WTC11 (cell line): Measurements from ENCODE around the gene PRKAG2.

Source experiments
- ATF1 ChIP-seq: sonication (generic); formaldehyde crosslinking; IDR thresholded peaks from 2 replicates; pipeline ENCODE4 v1.8.1; 2023; ENCODE audit warnings: mild to moderate bottlenecking, moderate library complexity, missing genetic modification reagents
- GABPB1 ChIP-seq: sonication (generic); formaldehyde crosslinking; IDR thresholded peaks from 2 replicates; pipeline ENCODE4 v1.8.1; 2023; ENCODE audit warnings: mild to moderate bottlenecking, missing genetic modification reagents
- IRF2 ChIP-seq: sonication (generic); formaldehyde crosslinking; IDR thresholded peaks from 2 replicates; pipeline ENCODE4 v1.8.0; 2022; ENCODE audit warnings: low read depth, missing genetic modification reagents, borderline replicate concordance
- NR2C2 ChIP-seq: sonication (generic); formaldehyde crosslinking; IDR thresholded peaks from 2 replicates; pipeline ENCODE4 v1.8.0; 2022; ENCODE audit warnings: mild to moderate bottlenecking, missing genetic modification reagents
- NR3C1 ChIP-seq: sonication (generic); formaldehyde crosslinking; conservative IDR thresholded peaks from 2 replicates; pipeline ENCODE4 v1.8.1; 2023; ENCODE audit warnings: low read depth, mild to moderate bottlenecking, missing genetic modification reagents
- SP1 ChIP-seq: sonication (generic); formaldehyde crosslinking; conservative IDR thresholded peaks from 2 replicates; pipeline ENCODE4 v1.8.1; 2022; ENCODE audit warnings: missing genetic modification reagents
- TP53 ChIP-seq: sonication (generic); formaldehyde crosslinking; IDR thresholded peaks from 2 replicates; pipeline ENCODE4 v1.8.1; 2023; ENCODE audit warnings: mild to moderate bottlenecking, missing genetic modification reagents
- TF ChIP-seq, protein P1 (sequence below): sonication (generic); formaldehyde crosslinking; IDR thresholded peaks from 2 replicates; pipeline ENCODE4 v1.8.0; 2022; ENCODE audit warnings: mild to moderate bottlenecking, missing genetic modification reagents
- TF ChIP-seq, protein P2 (sequence below): sonication (generic); formaldehyde crosslinking; IDR thresholded peaks from 2 replicates; pipeline ENCODE4 v1.8.1; 2023; ENCODE audit warnings: mild to moderate bottlenecking, missing genetic modification reagents, borderline replicate concordance
- TF ChIP-seq, protein P3 (sequence below): fragments of 200-600 bp; IDR thresholded peaks from 2 replicates; pipeline ENCODE4 v1.8.0; 2022; ENCODE audit warnings: antibody characterized with exemption
- TF ChIP-seq, protein P4 (sequence below): sonication (generic); formaldehyde crosslinking; IDR thresholded peaks from 2 replicates; pipeline ENCODE4 v1.8.0; 2023; ENCODE audit warnings: missing genetic modification reagents

DNA sequence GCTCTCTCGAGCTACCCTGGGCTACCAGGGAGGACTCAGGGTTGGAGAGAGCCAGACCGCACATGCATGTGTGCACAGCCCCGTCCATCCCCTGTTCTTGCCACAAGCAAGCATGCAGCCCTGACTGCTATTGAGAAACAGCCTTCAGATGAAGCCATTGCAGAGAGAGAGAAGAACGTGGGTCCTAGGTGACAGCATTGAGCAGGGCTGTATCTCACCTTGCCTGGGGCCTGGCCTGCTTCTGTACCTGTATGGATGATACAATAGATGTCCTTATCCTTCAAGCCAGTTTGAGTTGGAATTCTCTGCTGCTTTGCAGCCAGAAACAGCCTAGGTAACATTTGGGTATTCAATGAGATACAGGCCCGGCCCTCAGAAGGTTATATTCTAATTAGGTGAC is 229.9 kb downstream of the PRKAG2 start:
- TF ChIP-seq, protein P1, sequence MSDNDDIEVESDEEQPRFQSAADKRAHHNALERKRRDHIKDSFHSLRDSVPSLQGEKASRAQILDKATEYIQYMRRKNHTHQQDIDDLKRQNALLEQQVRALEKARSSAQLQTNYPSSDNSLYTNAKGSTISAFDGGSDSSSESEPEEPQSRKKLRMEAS (CRISPR knock-in tag), result no peak
- TF ChIP-seq, protein P2, sequence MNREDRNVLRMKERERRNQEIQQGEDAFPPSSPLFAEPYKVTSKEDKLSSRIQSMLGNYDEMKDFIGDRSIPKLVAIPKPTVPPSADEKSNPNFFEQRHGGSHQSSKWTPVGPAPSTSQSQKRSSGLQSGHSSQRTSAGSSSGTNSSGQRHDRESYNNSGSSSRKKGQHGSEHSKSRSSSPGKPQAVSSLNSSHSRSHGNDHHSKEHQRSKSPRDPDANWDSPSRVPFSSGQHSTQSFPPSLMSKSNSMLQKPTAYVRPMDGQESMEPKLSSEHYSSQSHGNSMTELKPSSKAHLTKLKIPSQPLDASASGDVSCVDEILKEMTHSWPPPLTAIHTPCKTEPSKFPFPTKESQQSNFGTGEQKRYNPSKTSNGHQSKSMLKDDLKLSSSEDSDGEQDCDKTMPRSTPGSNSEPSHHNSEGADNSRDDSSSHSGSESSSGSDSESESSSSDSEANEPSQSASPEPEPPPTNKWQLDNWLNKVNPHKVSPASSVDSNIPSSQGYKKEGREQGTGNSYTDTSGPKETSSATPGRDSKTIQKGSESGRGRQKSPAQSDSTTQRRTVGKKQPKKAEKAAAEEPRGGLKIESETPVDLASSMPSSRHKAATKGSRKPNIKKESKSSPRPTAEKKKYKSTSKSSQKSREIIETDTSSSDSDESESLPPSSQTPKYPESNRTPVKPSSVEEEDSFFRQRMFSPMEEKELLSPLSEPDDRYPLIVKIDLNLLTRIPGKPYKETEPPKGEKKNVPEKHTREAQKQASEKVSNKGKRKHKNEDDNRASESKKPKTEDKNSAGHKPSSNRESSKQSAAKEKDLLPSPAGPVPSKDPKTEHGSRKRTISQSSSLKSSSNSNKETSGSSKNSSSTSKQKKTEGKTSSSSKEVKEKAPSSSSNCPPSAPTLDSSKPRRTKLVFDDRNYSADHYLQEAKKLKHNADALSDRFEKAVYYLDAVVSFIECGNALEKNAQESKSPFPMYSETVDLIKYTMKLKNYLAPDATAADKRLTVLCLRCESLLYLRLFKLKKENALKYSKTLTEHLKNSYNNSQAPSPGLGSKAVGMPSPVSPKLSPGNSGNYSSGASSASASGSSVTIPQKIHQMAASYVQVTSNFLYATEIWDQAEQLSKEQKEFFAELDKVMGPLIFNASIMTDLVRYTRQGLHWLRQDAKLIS (CRISPR knock-in tag), result no peak
- TF ChIP-seq, protein P3, sequence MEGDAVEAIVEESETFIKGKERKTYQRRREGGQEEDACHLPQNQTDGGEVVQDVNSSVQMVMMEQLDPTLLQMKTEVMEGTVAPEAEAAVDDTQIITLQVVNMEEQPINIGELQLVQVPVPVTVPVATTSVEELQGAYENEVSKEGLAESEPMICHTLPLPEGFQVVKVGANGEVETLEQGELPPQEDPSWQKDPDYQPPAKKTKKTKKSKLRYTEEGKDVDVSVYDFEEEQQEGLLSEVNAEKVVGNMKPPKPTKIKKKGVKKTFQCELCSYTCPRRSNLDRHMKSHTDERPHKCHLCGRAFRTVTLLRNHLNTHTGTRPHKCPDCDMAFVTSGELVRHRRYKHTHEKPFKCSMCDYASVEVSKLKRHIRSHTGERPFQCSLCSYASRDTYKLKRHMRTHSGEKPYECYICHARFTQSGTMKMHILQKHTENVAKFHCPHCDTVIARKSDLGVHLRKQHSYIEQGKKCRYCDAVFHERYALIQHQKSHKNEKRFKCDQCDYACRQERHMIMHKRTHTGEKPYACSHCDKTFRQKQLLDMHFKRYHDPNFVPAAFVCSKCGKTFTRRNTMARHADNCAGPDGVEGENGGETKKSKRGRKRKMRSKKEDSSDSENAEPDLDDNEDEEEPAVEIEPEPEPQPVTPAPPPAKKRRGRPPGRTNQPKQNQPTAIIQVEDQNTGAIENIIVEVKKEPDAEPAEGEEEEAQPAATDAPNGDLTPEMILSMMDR, result no peak
- TF ChIP-seq GABPB1 (CRISPR knock-in tag), result no peak
- TF ChIP-seq NR3C1 (CRISPR knock-in tag), result no peak
- no peak for TF ChIP-seq SP1 (CRISPR knock-in tag)
- no peak for TF ChIP-seq ATF1
- TF ChIP-seq, protein P4, sequence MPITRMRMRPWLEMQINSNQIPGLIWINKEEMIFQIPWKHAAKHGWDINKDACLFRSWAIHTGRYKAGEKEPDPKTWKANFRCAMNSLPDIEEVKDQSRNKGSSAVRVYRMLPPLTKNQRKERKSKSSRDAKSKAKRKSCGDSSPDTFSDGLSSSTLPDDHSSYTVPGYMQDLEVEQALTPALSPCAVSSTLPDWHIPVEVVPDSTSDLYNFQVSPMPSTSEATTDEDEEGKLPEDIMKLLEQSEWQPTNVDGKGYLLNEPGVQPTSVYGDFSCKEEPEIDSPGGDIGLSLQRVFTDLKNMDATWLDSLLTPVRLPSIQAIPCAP (CRISPR knock-in tag), result no peak
- TF ChIP-seq IRF2, result no peak
- TF ChIP-seq NR2C2 (CRISPR knock-in tag), result no peak
- no peak for TF ChIP-seq TP53
